Mucosa of descending colon (tissue), 3 donors: ENCODE data around the gene SLAMF1. TPM values are rescaled to one million over a fixed set of nuclear protein-coding genes. Genes with fewer than 3 reads are reported as not detected.
A peak's percentile ranks its signal among the peaks of the same experiment; 100 is the strongest.

ENCODE experiments used
- ATAC-seq: fragments of 200-7000 bp; cut with Tn5 transposase; one replicate; pipeline ENCODE4 v1.9.1; 2020; ENCODE audit warnings: mild to moderate bottlenecking, moderate library complexity
- DNase-seq, 3 donors: peaks; one replicate each; pipeline ENCODE4 v3.0.0-alpha.2; 2020
- H3K36me3 ChIP-seq: fragments of 200-600 bp; one replicate; pipeline ENCODE4 v1.8.0; 2021; ENCODE audit warnings: low read depth, mild to moderate bottlenecking
- H3K4me1 ChIP-seq: fragments of 200-600 bp; one replicate; pipeline ENCODE4 v1.8.0; 2021; ENCODE audit warnings: low read depth, mild to moderate bottlenecking
- H3K4me3 ChIP-seq: fragments of 200-600 bp; one replicate; pipeline ENCODE4 v1.8.0; 2021; ENCODE audit warnings: mild to moderate bottlenecking
- H3K9me3 ChIP-seq: fragments of 200-600 bp; one replicate; pipeline ENCODE4 v1.8.0; 2021; ENCODE audit warnings: mild to moderate bottlenecking
- intact Hi-C, 2 donors: fragments of 100-400 bp; cut with DNase I in 1 of 2; cut with micrococcal nuclease in 1 of 2; formaldehyde crosslinking; loops; one replicate each; pipeline versions ENCODE4 v1.11.0 to v1.11.1; 2022; cut with DNase I, micrococcal nuclease
- total RNA-seq, 3 donors: library from RNA; stranded (reverse); fragmentation: NEBNext Ultra II Directional in 2 of 3; extraction: Animal tissue kit (Norgen Biotek cat#: 25700) in 2 of 3; gene quantifications; one replicate each; pipeline versions ENCODE4 v1.2.1 to v1.2.4, GENCODE V29; 2021 to 2023
- TF ChIP-seq, protein P1 (sequence below): fragments of 200-600 bp; IDR thresholded peaks from one replicate; pipeline ENCODE4 v1.8.0; 2022; ENCODE audit warnings: antibody characterized with exemption, mild to moderate bottlenecking
- donor health status: DM: no; HTN: no; CAD: no; lungs with moderate emphysema.
- donor health status: DM: no; HTN: no; CAD: no.
- donor health status: DM: no; HTN: yes; CAD: no.

SLAMF1 gene
- total RNA-seq, 3 donors from 2014 or later = 1.1 to 2.2 (median 1.6) TPM

GRCh38 chr1:160669276-160669675 lies 22.4 kb upstream of the SLAMF1 start:
- DNase-seq (no peak), ATAC-seq (no peak)
- TF ChIP-seq, protein P1, sequence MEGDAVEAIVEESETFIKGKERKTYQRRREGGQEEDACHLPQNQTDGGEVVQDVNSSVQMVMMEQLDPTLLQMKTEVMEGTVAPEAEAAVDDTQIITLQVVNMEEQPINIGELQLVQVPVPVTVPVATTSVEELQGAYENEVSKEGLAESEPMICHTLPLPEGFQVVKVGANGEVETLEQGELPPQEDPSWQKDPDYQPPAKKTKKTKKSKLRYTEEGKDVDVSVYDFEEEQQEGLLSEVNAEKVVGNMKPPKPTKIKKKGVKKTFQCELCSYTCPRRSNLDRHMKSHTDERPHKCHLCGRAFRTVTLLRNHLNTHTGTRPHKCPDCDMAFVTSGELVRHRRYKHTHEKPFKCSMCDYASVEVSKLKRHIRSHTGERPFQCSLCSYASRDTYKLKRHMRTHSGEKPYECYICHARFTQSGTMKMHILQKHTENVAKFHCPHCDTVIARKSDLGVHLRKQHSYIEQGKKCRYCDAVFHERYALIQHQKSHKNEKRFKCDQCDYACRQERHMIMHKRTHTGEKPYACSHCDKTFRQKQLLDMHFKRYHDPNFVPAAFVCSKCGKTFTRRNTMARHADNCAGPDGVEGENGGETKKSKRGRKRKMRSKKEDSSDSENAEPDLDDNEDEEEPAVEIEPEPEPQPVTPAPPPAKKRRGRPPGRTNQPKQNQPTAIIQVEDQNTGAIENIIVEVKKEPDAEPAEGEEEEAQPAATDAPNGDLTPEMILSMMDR = no peak
- H3K9me3 ChIP-seq = no peaks in the 10 kb centered on the region
- no peaks in the 10 kb centered on the region for H3K4me1 ChIP-seq
- no peak overlapping the region for H3K4me3 ChIP-seq
- intact Hi-C loops = no loop called here
- H3K36me3 ChIP-seq = no peaks in the 10 kb centered on the region

DNA sequence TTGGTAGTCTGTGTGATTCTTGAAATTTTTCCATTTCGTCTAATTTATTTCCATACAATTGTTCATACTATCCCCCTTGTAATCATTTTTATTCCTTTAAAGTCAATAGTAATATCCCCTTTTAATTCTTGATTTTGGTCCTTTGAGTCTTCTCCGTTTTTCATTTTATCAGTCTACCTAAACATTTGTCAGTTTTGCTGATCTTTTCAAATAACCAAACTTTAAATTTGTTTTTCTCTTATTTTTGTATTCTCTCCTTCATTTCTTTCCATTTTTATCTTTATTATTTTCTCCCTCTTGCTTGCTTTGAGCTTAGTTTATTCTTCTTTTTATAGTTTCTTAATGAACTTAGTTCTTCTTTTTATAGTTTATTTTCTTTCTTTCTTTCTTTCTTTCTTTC lies 21.1 kb upstream of the SLAMF1 start:
- DNase-seq = no peak
- no peak for ATAC-seq
- no peaks in the 10 kb centered on the region for H3K36me3 ChIP-seq
- no peaks in the 10 kb centered on the region for H3K9me3 ChIP-seq
- intact Hi-C loops = no loop called here
- no peaks in the 10 kb centered on the region for H3K4me1 ChIP-seq
- TF ChIP-seq, protein P1 = no peak
- no peak overlapping the region for H3K4me3 ChIP-seq

DNA sequence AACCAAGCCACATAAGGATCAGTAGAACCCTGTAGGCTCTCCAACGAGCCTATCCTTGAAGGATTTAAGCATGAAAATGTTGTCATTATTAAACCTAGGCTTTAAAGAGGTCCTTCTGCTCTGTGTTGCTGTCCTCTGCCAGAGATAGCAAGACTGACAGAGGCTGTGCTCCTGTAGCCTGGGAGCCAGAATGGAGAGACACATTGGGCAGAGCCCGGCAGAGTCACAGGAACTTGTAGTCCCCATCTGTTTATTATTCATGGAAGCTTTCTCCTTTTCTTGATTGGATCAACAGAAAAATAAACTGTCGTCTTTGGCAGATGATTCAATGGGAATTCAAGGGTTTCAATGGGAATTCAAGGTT lies 19.2 kb upstream of the SLAMF1 start:
- Histone ChIP-seq H3K36me3 (no peaks in the 10 kb centered on the region), H3K4me1 (no peaks in the 10 kb centered on the region), H3K9me3 (no peaks in the 10 kb centered on the region), H3K4me3 (no peak overlapping the region)
- intact Hi-C loops = no loop called here
- ATAC-seq = peak; percentile 14
- DNase-seq = no peak
- TF ChIP-seq, protein P1 = no peak

DNA sequence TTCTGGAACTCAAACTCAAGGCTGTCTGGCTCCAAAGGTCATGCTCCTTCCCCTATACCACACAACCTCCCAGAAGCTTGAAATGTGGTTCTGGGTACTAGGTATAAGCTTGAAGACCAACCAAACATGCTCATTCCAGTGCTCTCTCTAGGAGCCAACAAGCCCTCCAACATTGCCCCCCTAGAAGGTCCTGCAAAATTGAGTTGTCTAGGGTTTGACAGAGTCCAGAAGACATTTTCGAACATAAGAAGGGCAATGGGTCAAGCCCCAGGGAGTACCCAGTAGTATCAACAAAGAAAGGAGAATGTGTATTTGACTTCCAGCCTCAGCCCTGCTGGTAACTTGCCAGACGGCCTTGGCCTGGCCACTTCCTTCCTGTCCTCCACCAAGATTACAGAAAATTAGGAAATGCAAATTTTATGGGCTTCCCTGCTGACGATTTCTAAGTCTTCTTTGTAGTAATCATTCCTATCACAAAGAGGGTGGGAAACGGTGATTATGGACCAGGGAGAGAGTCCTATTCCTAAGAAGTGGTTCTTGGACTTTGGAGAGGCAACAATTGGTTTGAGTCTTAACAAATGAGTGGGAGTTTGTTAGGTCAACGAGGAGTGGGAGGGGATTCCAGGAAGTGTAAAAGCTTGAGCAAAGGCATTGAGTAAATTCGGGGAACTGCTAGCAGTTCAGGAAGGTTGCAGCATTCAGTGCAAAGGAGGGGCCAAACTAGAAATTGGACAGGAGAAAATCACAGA lies 18.7 kb upstream of the SLAMF1 start:
- intact Hi-C loops = no loop called here
- ATAC-seq (peak; percentile 58), DNase-seq (peak; percentile 42 to 72 (median 55))
- TF ChIP-seq, protein P1 = no peak
- H3K4me3 ChIP-seq = no peak overlapping the region
- no peaks in the 10 kb centered on the region for H3K36me3 ChIP-seq
- no peaks in the 10 kb centered on the region for H3K9me3 ChIP-seq
- H3K4me1 ChIP-seq = no peaks in the 10 kb centered on the region

DNA sequence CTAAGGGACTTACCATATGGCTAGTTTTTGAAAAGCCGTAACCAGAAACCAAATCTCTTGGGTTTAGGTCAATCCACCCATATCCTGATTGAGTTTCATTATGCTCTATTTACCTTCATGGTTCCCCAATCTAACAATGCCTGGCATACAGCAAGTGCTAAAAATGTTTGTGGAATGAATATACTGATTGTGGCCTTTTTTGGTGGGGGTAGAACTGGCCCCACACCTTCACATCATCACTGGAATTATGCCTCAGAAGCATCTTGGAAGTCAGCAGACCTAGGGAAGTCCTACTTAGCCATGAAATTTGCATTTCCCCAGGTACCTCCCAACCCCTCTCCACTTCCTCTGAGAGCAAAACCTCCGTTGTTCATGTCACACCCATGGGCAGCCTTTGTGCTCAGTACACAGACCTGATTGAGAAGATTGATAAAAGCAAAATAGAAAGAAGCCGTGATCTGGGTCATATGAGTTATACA lies 17.8 kb upstream of the SLAMF1 start:
- TF ChIP-seq, protein P1 = no peak

More for the DNA sequence above, 17.8 kb upstream of the SLAMF1 start:
- H3K4me1 ChIP-seq = no peaks in the 10 kb centered on the region
- intact Hi-C loops = no loop called here
- no peak overlapping the region for H3K4me3 ChIP-seq
- no peak for DNase-seq
- ATAC-seq = peak; percentile 79
- no peaks in the 10 kb centered on the region for H3K9me3 ChIP-seq
- H3K36me3 ChIP-seq = no peaks in the 10 kb centered on the region
